K562 (cell line): ENCODE measurements around the gene TMEFF1. TPM values are rescaled to one million over a fixed set of nuclear protein-coding genes. Genes with fewer than 3 reads are reported as not detected.

Experiments
- BDP1 ChIP-seq: IDR thresholded peaks from 3 replicates; pipeline ENCODE4 v1.6.1; 2011; ENCODE audit not compliant: insufficient read length, insufficient read depth
- CREM ChIP-seq: IDR thresholded peaks from 2 replicates; pipeline ENCODE4 v1.6.1; 2014; ENCODE audit warnings: antibody characterized with exemption, low read depth
- DDX20 ChIP-seq: fragments of 450-650 bp; IDR thresholded peaks from 2 replicates; pipeline ENCODE4 v1.6.1; 2016; ENCODE audit warnings: missing genetic modification characterization, low read depth, mild to moderate bottlenecking, missing compliant biosample characterization, moderate library complexity
- DNMT1 ChIP-seq: fragments of 450-650 bp; IDR thresholded peaks from 2 replicates; pipeline ENCODE4 v1.6.1; 2016; ENCODE audit warnings: antibody characterized with exemption, mild to moderate bottlenecking
- HDAC3 ChIP-seq: fragments of 450-650 bp; IDR thresholded peaks from 2 replicates; pipeline ENCODE4 v1.6.1; 2018; ENCODE audit warnings: borderline replicate concordance, mild to moderate bottlenecking, moderate library complexity; ENCODE audit not compliant: partially characterized antibody
- IFI16 ChIP-seq: fragments of 250-450 bp; sonication (Bioruptor Pico); IDR thresholded peaks from 2 replicates; pipeline ENCODE4 v2.1.2; 2022; ENCODE audit warnings: mild to moderate bottlenecking, inconsistent platforms
- JUN ChIP-seq, 2 experiments: sonication (generic) in 1 of 2; formaldehyde crosslinking in 1 of 2; IDR thresholded peaks; 2 replicates each; pipeline versions ENCODE4 v1.6.1 to v1.8.0; 2012 to 2022; ENCODE audit warnings: borderline replicate concordance in 2 of 2, mild to moderate bottlenecking in 2 of 2, improper control_type of control experiment in 1 of 2, low read depth in 1 of 2, low read length in 1 of 2, missing genetic modification reagents in 1 of 2
- PHF8 ChIP-seq: fragments of 200-600 bp; sonication (generic); IDR thresholded peaks from 2 replicates; pipeline ENCODE4 v1.6.1; 2012; ENCODE audit warnings: mixed run types, mild to moderate bottlenecking, inconsistent platforms, low read length, moderate library complexity, borderline replicate concordance
- POLR3A ChIP-seq: IDR thresholded peaks from 2 replicates; pipeline ENCODE4 v1.6.1; 2011; ENCODE audit warnings: borderline replicate concordance, mild to moderate bottlenecking, moderate library complexity; ENCODE audit not compliant: insufficient read length, insufficient read depth; ENCODE audit errors: extremely low read depth
- TAF15 ChIP-seq: fragments of 200-400 bp; formaldehyde crosslinking; IDR thresholded peaks from 2 replicates; pipeline ENCODE4 v1.6.1; 2017; ENCODE audit warnings: mild to moderate bottlenecking, low read depth, low read length, moderate library complexity
- ZFP1 ChIP-seq: fragments of 450-650 bp; formaldehyde crosslinking; IDR thresholded peaks from 2 replicates; pipeline ENCODE4 v1.4.0; 2020; ENCODE audit warnings: mild to moderate bottlenecking, mixed read lengths
- ZNF644 ChIP-seq: fragments of 200-800 bp; sonication (Bioruptor generic); IDR thresholded peaks from 2 replicates; pipeline ENCODE4 v1.6.1; 2016; ENCODE audit warnings: low read depth, missing genetic modification characterization, missing compliant biosample characterization
- polyA plus RNA-seq, 8 experiments: library from polyadenylated mRNA; depleted of rRNA in 4 of 8; stranded (reverse) in 5 of 8; unstranded in 3 of 8; fragments of >200 nt; fragmentation: Nextera tagmentation in 2 of 8; fragmentation: Illumina TruSeq in 1 of 8; extraction: Ambion mirVana in 2 of 8; extraction: Trizol in 1 of 8; gene quantifications; 2 replicates each; pipeline versions ENCODE4 v1.2.1 to v1.2.3, GENCODE V29; 2011 to 2014; ENCODE audit warnings: inconsistent platforms in 1 of 8, missing spikeins in 1 of 8
- total RNA-seq, 7 experiments: library from RNA; depleted of rRNA in 6 of 7; stranded (reverse); fragments of >200 nt in 6 of 7; fragmentation: Illumina TruSeq in 2 of 7; extraction: Trizol in 2 of 7; gene quantifications; 2 replicates each; pipeline versions ENCODE4 v1.2.1 to v1.2.3, GENCODE V29; 2011 to 2021; ENCODE audit warnings: low replicate concordance in 1 of 7
- TF ChIP-seq, protein P1 (sequence below): sonication (generic); IDR thresholded peaks from 2 replicates; pipeline ENCODE4 v1.6.1; 2016
- TF ChIP-seq, protein P2 (sequence below): fragments of 250-450 bp; sonication (Bioruptor Pico); IDR thresholded peaks from 2 replicates; pipeline ENCODE4 v1.8.0; 2021; ENCODE audit warnings: borderline replicate concordance, mild to moderate bottlenecking, moderate library complexity; ENCODE audit not compliant: poor library complexity, severe bottlenecking
- TF ChIP-seq, protein P3 (sequence below): sonication (generic); formaldehyde crosslinking; IDR thresholded peaks from 2 replicates; pipeline ENCODE4 v1.8.0; 2022; ENCODE audit warnings: mild to moderate bottlenecking, missing genetic modification reagents
- TF ChIP-seq, protein P4 (sequence below): fragments of 250-450 bp; sonication (Bioruptor Pico); IDR thresholded peaks from 2 replicates; pipeline ENCODE4 v1.5.0; 2021; ENCODE audit warnings: mild to moderate bottlenecking, borderline replicate concordance

The TMEFF1 gene
- total and polyA plus RNA-seq, 9 of the 15 experiments (the other 6 are each of a cell fraction or from before 2014, with no cell fraction given): 0.07 to 1.1 (median 0.28) TPM; not detected in 2

DNA sequence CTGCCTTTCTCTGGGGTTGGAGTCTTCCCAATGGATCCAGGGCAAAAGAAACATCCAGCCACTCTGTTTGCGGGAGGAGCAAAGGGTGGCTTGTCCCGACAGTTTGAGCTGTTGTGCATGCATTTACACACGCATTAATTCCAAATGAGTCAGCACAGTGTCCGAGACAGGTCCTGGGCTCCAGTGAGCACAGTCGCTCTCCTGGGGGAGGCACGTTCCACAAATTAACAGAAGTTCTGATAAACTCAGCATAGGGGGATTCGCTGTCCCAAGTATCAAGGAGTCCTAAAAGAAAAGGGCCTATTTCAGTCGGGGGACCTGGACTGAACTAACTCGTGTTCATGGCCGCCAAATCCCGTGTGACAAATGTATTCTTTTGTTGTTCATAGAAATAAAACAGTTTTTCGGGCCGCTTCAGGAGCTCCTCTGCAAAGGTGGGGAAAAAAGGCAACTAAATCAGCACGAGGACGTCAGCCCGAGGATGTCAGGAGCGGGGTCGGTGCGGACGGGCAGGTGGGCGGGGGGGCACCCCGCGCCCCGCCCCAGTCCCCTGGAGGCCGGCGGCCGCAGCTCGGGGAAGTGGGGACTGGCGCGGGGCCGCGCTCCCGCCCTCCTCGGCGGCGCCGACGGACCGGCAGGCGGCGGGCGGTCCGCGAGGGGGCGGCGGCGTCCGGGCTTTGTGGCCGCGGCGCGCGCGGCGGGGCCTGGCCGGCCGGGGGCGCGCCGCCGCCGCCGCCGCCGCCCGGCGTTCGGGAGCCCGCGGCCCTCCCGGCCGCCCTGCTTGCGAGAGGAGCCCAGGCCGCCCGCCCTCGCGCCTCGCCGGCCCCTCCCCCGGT is 46.2 kb upstream of the TMEFF1 start, which contains the start of gene MSANTD3 (continued):
- TF ChIP-seq, protein P1, sequence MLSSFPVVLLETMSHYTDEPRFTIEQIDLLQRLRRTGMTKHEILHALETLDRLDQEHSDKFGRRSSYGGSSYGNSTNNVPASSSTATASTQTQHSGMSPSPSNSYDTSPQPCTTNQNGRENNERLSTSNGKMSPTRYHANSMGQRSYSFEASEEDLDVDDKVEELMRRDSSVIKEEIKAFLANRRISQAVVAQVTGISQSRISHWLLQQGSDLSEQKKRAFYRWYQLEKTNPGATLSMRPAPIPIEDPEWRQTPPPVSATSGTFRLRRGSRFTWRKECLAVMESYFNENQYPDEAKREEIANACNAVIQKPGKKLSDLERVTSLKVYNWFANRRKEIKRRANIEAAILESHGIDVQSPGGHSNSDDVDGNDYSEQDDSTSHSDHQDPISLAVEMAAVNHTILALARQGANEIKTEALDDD: no peak
- TF ChIP-seq DNMT1 (no peak), BDP1 (no peak), CREM (0 out of 2 replicates have a peak, but pooled peaks have one; percentile 4), TAF15 (no peak), ZFP1 (no peak), JUN (IDR thresholded peaks at IDR 0.05; ENCODE audit: borderline replicate concordance, low read depth, low read length) (peak; percentile 42; the same call in 1 of the 2 replicates), JUN (CRISPR knock-in tag; IDR thresholded peaks at IDR 0.05; ENCODE audit: borderline replicate concordance) (no peak), PHF8 (peak; percentile 66; the same call in 1 of the 2 replicates), IFI16 (CRISPR knock-in tag) (no peak), POLR3A (no peak), DDX20 (no peak), ZNF644 (peak; percentile 61; the same call in 1 of the 2 replicates), HDAC3 (no peak)
- TF ChIP-seq, protein P2, sequence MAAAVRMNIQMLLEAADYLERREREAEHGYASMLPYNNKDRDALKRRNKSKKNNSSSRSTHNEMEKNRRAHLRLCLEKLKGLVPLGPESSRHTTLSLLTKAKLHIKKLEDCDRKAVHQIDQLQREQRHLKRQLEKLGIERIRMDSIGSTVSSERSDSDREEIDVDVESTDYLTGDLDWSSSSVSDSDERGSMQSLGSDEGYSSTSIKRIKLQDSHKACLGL (CRISPR knock-in tag): no peak
- TF ChIP-seq, protein P3, sequence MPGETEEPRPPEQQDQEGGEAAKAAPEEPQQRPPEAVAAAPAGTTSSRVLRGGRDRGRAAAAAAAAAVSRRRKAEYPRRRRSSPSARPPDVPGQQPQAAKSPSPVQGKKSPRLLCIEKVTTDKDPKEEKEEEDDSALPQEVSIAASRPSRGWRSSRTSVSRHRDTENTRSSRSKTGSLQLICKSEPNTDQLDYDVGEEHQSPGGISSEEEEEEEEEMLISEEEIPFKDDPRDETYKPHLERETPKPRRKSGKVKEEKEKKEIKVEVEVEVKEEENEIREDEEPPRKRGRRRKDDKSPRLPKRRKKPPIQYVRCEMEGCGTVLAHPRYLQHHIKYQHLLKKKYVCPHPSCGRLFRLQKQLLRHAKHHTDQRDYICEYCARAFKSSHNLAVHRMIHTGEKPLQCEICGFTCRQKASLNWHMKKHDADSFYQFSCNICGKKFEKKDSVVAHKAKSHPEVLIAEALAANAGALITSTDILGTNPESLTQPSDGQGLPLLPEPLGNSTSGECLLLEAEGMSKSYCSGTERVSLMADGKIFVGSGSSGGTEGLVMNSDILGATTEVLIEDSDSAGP (CRISPR knock-in tag): no peak
- TF ChIP-seq, protein P4, sequence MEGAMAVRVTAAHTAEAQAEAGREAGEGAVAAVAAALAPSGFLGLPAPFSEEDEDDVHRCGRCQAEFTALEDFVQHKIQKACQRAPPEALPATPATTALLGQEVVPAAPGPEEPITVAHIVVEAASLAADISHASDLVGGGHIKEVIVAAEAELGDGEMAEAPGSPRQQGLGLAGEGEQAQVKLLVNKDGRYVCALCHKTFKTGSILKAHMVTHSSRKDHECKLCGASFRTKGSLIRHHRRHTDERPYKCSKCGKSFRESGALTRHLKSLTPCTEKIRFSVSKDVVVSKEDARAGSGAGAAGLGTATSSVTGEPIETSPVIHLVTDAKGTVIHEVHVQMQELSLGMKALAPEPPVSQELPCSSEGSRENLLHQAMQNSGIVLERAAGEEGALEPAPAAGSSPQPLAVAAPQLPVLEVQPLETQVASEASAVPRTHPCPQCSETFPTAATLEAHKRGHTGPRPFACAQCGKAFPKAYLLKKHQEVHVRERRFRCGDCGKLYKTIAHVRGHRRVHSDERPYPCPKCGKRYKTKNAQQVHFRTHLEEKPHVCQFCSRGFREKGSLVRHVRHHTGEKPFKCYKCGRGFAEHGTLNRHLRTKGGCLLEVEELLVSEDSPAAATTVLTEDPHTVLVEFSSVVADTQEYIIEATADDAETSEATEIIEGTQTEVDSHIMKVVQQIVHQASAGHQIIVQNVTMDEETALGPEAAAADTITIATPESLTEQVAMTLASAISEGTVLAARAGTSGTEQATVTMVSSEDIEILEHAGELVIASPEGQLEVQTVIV (CRISPR knock-in tag): no peak
